Heart right ventricle (tissue), 16 donors: ENCODE measurements around the gene ZBP1. TPM values are rescaled to one million over a fixed set of nuclear protein-coding genes. Genes with fewer than 3 reads are reported as not detected.

ENCODE experiments used
- ATAC-seq, 8 donors: fragments of 200-7000 bp; cut with Tn5 transposase; one replicate each; pipeline ENCODE4 v1.9.1; 2020; ENCODE audit warnings: mild to moderate bottlenecking in 8 of 8, moderate library complexity in 8 of 8, moderate number of reproducible peaks in 1 of 8
- DNase-seq, 2 donors: peaks; one replicate each; pipeline ENCODE4 v3.0.0-alpha.2; 2020
- H3K27ac ChIP-seq, 10 donors: fragments of 200-600 bp; sonication (generic) in 2 of 10; one replicate each; pipeline versions ENCODE4 v1.5.0 to v1.8.0; 2020 to 2022; ENCODE audit warnings: mild to moderate bottlenecking in 3 of 10
- H3K27me3 ChIP-seq, 7 donors: fragments of 200-600 bp; one replicate each; pipeline ENCODE4 v1.8.0; 2021 to 2022; ENCODE audit warnings: mild to moderate bottlenecking in 2 of 7
- H3K36me3 ChIP-seq, 9 donors: fragments of 200-600 bp; sonication (generic) in 1 of 9; one replicate each; pipeline versions ENCODE4 v1.5.0 to v1.8.0; 2020 to 2022; ENCODE audit warnings: mild to moderate bottlenecking in 2 of 9
- H3K4me1 ChIP-seq, 9 donors: fragments of 200-600 bp; sonication (generic) in 1 of 9; one replicate each; pipeline versions ENCODE4 v1.5.0 to v1.8.0; 2020 to 2022; ENCODE audit warnings: mild to moderate bottlenecking in 4 of 9
- H3K4me3 ChIP-seq, 10 donors: fragments of 200-600 bp; sonication (generic) in 2 of 10; one replicate each; pipeline versions ENCODE4 v1.5.0 to v1.8.0; 2020 to 2022; ENCODE audit warnings: mild to moderate bottlenecking in 7 of 10, moderate library complexity in 2 of 10
- H3K9me3 ChIP-seq, 11 donors: fragments of 200-600 bp in 10 of 11; sonication (generic) in 2 of 11; one replicate each; pipeline versions ENCODE4 v1.5.0 to v1.8.0; 2013 to 2022; ENCODE audit warnings: mild to moderate bottlenecking in 2 of 11, control low read depth in 1 of 11, moderate library complexity in 1 of 11
- WGBS, 2 donors: extraction: QIAGEN DNeasy Blood & Tissue Kit; methylation state at CpG; one replicate each; pipeline ENCODE4 v1.1.7; 2013; ENCODE audit warnings: inconsistent platforms in 1 of 2; 5-methylcytosine and 5-hydroxymethylcytosine counted together
- intact Hi-C, 10 donors: fragments of 100-400 bp; cut with DNase I; formaldehyde crosslinking; loops; one replicate each; pipeline versions ENCODE4 v1.11.1 to v1.14.2; 2022
- polyA plus RNA-seq, 2 donors: library from polyadenylated mRNA; stranded (reverse); fragments of 200-250 nt; gene quantifications; one replicate each; pipeline ENCODE4 v1.2.3, GENCODE V29; 2013
- total RNA-seq, 10 donors: library from RNA; stranded (reverse); fragmentation: NEBNext Ultra II Directional in 3 of 10; extraction: Animal tissue kit (Norgen Biotek cat#: 25700) in 3 of 10; gene quantifications; one replicate each; pipeline versions ENCODE4 v1.2.1 to v1.2.4, GENCODE V29; 2021 to 2023
- TF ChIP-seq, protein P1 (sequence below), 9 donors: fragments of 200-600 bp; sonication (generic) in 2 of 9; IDR thresholded peaks; one replicate each; pipeline versions ENCODE4 v1.5.0 to v1.8.0; 2021 to 2022; ENCODE audit warnings: antibody characterized with exemption in 9 of 9, mild to moderate bottlenecking in 5 of 9, moderate library complexity in 1 of 9
- donor health status: Arrhythmogenic right ventricular cardiomyopathy.
- donor health status: ischemic (EF 13 %, LVEDD 7.1; RV severe dilation, severe dysfunction).
- donor health status: healthy with polysubstance abuse.
- donor health status: DM: no; HTN: yes; CAD: no.
- donor health status: DM: no; HTN: no; CAD: no.
- donor health status: ischemic (EF 25% LVEDD 6.9; RV normal size, moderate dysfunction).
- donor health status: ischemic (EF 25% LVEDD 5.7; RV mildly dilated, moderate dysfunction).
- donor health status: healthy.
- donor health status: DM: yes; HTN: yes; CAD: no.
- donor health status: Ischemic cardiomyopathy.
- donor health status: ischemic (EF 35%, LVEDD 5.7; RV mildly dilated, moderate dysfunction).
- donor health status: nonischemic (EF 11% LVEDD 7.7; RV severe dilation, severe dysfunction).
- donor health status: DM: yes; HTN: yes; CAD: no.
- donor health status: PGD.
- donor health status: ischemic (EF 29% LVEDD 5.4; RV normal size, mild dysfunction).
- donor health status: nonischemic (EF 23%, LVEDD 6.1; RV moderate dilation, normal function).

The ZBP1 gene
- total and polyA plus RNA-seq, 12 donors: 0.13 to 1.2 (median 0.31) TPM; not detected in 2

DNA sequence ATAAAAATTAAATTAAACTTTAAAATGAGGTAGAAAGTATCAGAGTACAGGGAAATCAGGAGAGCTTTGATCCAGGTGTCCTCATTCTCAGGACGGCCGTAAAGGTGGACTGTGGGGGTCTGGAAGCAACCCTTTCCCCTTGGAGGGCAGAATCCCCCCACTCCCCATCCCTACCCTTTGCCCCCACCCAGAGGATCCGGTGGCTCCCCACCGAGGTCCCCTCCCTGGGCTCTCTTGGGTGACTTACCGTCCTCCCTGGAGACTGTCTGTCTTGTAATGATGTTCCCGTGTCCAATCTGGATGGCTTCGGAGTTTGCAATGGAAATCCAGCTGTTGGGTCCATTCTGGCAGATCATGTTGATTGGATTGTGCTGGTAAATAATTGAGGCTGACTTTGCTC is 7.3 kb downstream of the ZBP1 start:
- Histone ChIP-seq H3K36me3 (peaks cover 0 to 18% (median 0%) of the 10 kb centered on the region in 9 donors), H3K27ac (no peak overlapping the region), H3K9me3 (no peaks in the 10 kb centered on the region), H3K27me3 (peaks cover 0 to 42% (median 10%) of the 10 kb centered on the region in 7 donors), H3K4me1 (peaks cover 0 to 6% (median 0%) of the 10 kb centered on the region in 9 donors), H3K4me3 (no peak overlapping the region)
- no peak for DNase-seq
- WGBS, 2 donors: 90 to 94% methylated on average over 7 of the region's 7 CpGs
- TF ChIP-seq, protein P1, sequence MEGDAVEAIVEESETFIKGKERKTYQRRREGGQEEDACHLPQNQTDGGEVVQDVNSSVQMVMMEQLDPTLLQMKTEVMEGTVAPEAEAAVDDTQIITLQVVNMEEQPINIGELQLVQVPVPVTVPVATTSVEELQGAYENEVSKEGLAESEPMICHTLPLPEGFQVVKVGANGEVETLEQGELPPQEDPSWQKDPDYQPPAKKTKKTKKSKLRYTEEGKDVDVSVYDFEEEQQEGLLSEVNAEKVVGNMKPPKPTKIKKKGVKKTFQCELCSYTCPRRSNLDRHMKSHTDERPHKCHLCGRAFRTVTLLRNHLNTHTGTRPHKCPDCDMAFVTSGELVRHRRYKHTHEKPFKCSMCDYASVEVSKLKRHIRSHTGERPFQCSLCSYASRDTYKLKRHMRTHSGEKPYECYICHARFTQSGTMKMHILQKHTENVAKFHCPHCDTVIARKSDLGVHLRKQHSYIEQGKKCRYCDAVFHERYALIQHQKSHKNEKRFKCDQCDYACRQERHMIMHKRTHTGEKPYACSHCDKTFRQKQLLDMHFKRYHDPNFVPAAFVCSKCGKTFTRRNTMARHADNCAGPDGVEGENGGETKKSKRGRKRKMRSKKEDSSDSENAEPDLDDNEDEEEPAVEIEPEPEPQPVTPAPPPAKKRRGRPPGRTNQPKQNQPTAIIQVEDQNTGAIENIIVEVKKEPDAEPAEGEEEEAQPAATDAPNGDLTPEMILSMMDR (IDR thresholded peaks at IDR 0.05): no peak
- no peak for ATAC-seq
- intact Hi-C loops: loop anchor here in 1 of 10 donors (10.0 kb wide), 1 partner anchor 572 kb away; no protein-coding TSS in a partner anchor

DNA sequence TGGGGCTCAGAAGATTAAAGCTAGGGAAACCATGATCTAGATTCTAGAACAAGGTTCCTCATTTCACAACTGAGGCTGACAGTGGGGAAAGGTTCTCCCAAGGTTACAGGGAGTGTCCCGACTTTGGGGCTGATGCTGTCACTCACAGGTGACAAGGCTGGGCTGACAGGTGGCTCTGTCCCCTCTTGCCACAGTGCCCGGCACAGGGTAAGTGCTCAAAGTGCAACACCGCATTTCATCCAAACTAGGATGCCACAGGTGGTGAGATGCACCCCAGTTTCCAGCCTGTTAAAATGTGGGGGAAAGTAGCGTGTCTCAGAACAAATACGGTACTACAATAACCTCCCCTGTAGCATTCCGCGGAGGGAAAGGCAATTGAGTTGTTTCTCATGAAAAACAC is 7.8 kb downstream of the ZBP1 start:
- H3K36me3 ChIP-seq: peaks cover 0 to 18% (median 0%) of the 10 kb centered on the region in 9 donors
- no peaks in the 10 kb centered on the region for H3K9me3 ChIP-seq
- H3K27ac ChIP-seq: no peak overlapping the region
- intact Hi-C loops: loop anchor here in 1 of 10 donors (10.0 kb wide), 1 partner anchor 572 kb away; no protein-coding TSS in a partner anchor
- ATAC-seq (no peak), DNase-seq (no peak)
- peaks cover 0 to 42% (median 14%) of the 10 kb centered on the region in 7 donors for H3K27me3 ChIP-seq
- WGBS, 2 donors: 89 to 91% methylated on average over 7 of the region's 7 CpGs
- H3K4me1 ChIP-seq: peaks cover 0 to 1% (median 0%) of the 10 kb centered on the region in 9 donors
- TF ChIP-seq, protein P1 (IDR thresholded peaks at IDR 0.05): no peak
- no peak overlapping the region for H3K4me3 ChIP-seq

DNA sequence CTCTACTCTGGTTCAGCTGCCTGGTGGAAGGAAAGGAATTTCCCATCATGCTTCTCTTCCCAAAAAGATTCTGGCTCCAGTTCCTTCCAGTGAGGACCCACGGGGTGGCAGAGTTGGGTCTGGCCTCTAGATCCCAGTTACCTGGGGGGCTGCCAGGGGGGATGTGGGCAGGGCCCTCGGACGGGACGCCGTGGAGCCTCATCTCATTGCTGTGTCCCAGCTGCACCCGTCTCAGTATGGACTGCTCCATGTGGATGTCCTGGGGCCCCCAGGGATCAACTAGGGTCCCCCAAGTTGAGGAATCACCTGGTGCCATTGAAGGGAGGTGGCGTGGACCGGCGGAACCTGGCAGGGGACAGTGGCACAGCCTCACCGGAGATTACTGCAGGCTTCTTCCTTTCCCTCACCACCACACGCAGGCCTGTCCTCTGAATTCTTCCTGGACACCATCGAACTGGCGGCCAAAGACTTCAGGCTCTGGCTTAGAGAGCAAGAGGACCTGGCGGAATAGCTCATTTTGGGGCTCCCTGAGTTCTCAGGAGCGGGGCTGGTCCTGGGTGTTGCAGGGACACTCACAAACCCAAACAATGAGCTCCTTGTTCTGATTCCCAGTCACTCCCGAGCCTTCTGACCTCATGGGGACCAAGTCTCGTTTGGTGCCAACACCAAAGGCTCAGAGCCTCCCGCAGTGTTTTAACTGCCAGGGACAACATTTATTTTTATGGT is 8.5 kb downstream of the ZBP1 start:
- ATAC-seq (peak in 2 of 8 donors; percentile 50 to 58), DNase-seq (no peak)
- Histone ChIP-seq H3K27me3 (peaks cover 0 to 38% (median 10%) of the 10 kb centered on the region in 7 donors), H3K36me3 (peaks cover 0 to 18% (median 0%) of the 10 kb centered on the region in 9 donors), H3K9me3 (no peaks in the 10 kb centered on the region), H3K27ac (no peak overlapping the region), H3K4me3 (no peak overlapping the region), H3K4me1 (no peaks in the 10 kb centered on the region)
- TF ChIP-seq, protein P1 (IDR thresholded peaks at IDR 0.05): no peak
- 76 to 79% methylated on average over 18 of the region's 18 CpGs for WGBS, 2 donors
- intact Hi-C loops: loop anchor here in 1 of 10 donors (10.0 kb wide), 1 partner anchor 573 kb away; no protein-coding TSS in a partner anchor

DNA sequence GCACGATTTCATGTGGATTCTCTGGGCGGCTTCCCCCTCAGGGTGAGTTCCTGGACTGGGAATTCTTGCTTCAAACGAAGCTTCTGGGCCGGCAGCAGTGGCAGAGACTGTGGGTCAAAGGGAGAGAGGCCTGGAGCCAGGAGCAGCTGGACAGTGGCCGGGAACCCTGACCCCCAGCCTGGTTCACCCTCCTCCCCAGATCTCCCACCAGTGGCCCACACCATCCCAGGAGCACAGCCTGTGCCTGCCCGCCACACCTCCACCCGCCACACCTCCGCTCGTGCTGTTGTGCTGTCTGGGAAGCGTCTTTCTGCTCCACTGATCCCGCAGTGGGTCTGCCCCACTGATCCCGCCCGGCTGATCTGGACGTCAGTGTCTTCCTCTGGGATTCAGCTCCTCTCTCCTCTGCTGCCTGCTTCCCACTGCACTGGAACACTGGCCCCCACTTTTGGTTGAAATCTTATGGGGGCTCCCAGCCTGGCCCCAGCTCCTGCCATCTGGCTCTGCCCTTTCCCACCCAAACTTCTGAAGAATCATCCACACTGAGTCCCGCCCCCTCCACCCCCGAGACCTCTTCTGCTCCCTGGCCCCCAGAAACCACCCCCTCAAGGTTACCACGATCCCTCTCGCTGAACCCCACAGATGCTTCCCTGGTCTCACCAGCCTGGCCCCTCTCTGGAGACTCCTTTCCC is 9.8 kb downstream of the ZBP1 start:
- Histone ChIP-seq H3K9me3 (no peaks in the 10 kb centered on the region), H3K36me3 (peaks cover 0 to 18% (median 0%) of the 10 kb centered on the region in 9 donors), H3K4me1 (no peaks in the 10 kb centered on the region), H3K27ac (no peak overlapping the region), H3K27me3 (peaks cover 0 to 32% (median 10%) of the 10 kb centered on the region in 7 donors), H3K4me3 (no peak overlapping the region)
- DNase-seq (no peak), ATAC-seq (no peak)
- TF ChIP-seq, protein P1 (IDR thresholded peaks at IDR 0.05): no peak
- 66 to 69% methylated on average over 17 to 18 of the region's 18 CpGs for WGBS, 2 donors
- intact Hi-C loops: loop anchor here in 1 of 10 donors (10.0 kb wide), 1 partner anchor 574 kb away; no protein-coding TSS in a partner anchor
